Activated effector memory CD4-positive, alpha-beta T cell treated with Interleukin-2 at 50 U/mL for 16 hours (primary cell): ENCODE data around the gene KLHL29.

Experiments
- DNase-seq: peaks from one replicate; pipeline ENCODE4 v3.0.0-alpha.2; 2020

The KLHL29 gene

GRCh38 chr2:23584054-23584745 is 199.2 kb downstream of the KLHL29 start:
- no peak for DNase-seq

- DNase-seq, result no peak
Measured at GRCh38 chr2:23585273-23586170, 200.5 kb downstream of the KLHL29 start.

GRCh38 chr2:23586741-23587306 is 201.8 kb downstream of the KLHL29 start:
- no peak for DNase-seq

GRCh38 chr2:23587341-23587880 is 202.4 kb downstream of the KLHL29 start:
- DNase-seq, result no peak

GRCh38 chr2:23588106-23588505 is 203.1 kb downstream of the KLHL29 start:
- DNase-seq, result no peak

- DNase-seq, result no peak
Measured at GRCh38 chr2:23588508-23589201, 203.7 kb downstream of the KLHL29 start.

GRCh38 chr2:23589220-23589647 is 204.3 kb downstream of the KLHL29 start:
- no peak for DNase-seq

GRCh38 chr2:23589739-23590138 is 204.8 kb downstream of the KLHL29 start:
- DNase-seq, result no peak

- DNase-seq, result no peak
Measured at GRCh38 chr2:23590241-23590869, 205.4 kb downstream of the KLHL29 start.

GRCh38 chr2:23591111-23591510 is 206.1 kb downstream of the KLHL29 start:
- no peak for DNase-seq

- DNase-seq, result no peak
Measured at GRCh38 chr2:23592061-23592685, 207.2 kb downstream of the KLHL29 start.

- no peak for DNase-seq
Measured at GRCh38 chr2:23592898-23593751, 208.1 kb downstream of the KLHL29 start.

GRCh38 chr2:23593752-23594459 is 208.9 kb downstream of the KLHL29 start:
- DNase-seq, result no peak

- no peak for DNase-seq
Measured at GRCh38 chr2:23594460-23594825, 209.5 kb downstream of the KLHL29 start.

GRCh38 chr2:23595021-23595420 is 210.0 kb downstream of the KLHL29 start:
- DNase-seq, result no peak

GRCh38 chr2:23595601-23596251 is 210.7 kb downstream of the KLHL29 start:
- DNase-seq, result no peak

- no peak for DNase-seq
Measured at GRCh38 chr2:23596316-23596885, 211.4 kb downstream of the KLHL29 start.

GRCh38 chr2:23597687-23598086 is 212.7 kb downstream of the KLHL29 start:
- DNase-seq, result no peak

GRCh38 chr2:23599006-23599405 is 214.0 kb downstream of the KLHL29 start:
- DNase-seq, result no peak
